Heart left ventricle (tissue), 13 donors: ENCODE measurements around the gene TCFL5.

Experiments
- CTCF ChIP-seq, 12 donors: fragments of 200-600 bp; sonication (generic) in 4 of 12; IDR thresholded peaks; one replicate each; pipeline versions ENCODE4 v1.5.0 to v1.8.0; 2018 to 2022; ENCODE audit warnings: antibody characterized with exemption in 12 of 12, mild to moderate bottlenecking in 5 of 12
- POLR2A ChIP-seq, 2 donors: fragments of 450-650 bp; IDR thresholded peaks; one replicate each; pipeline ENCODE4 v1.6.1; 2017; ENCODE audit warnings: antibody characterized with exemption in 2 of 2, mild to moderate bottlenecking in 2 of 2, moderate library complexity in 2 of 2
- donor health status: ischemic (EF 13 %, LVEDD 7.1; RV severe dilation, severe dysfunction).
- donor health status: DM: no; HTN: yes; CAD: no.
- donor health status: DM: no; HTN: no; CAD: no.
- donor health status: ischemic (EF 25% LVEDD 6.9; RV normal size, moderate dysfunction).
- donor health status: ischemic (EF 25% LVEDD 5.7; RV mildly dilated, moderate dysfunction).
- donor health status: ischemic (EF 35%, LVEDD 5.7; RV mildly dilated, moderate dysfunction).
- donor health status: nonischemic (EF 11% LVEDD 7.7; RV severe dilation, severe dysfunction).
- donor health status: DM: yes; HTN: yes; CAD: no.
- donor health status: PGD.
- donor health status: ischemic (EF 29% LVEDD 5.4; RV normal size, mild dysfunction).
- donor health status: nonischemic (EF 23%, LVEDD 6.1; RV moderate dilation, normal function).

- TF ChIP-seq CTCF (IDR thresholded peaks at IDR 0.05): peak; percentile 84 to 94 (median 90)
- TF ChIP-seq POLR2A (IDR thresholded peaks at IDR 0.05): no peak
These were observed 70.1 kb downstream of the TCFL5 start for GRCh38 chr20:62791301-62792181.
